DOHH2 (cell line): ENCODE results near the gene MPC2.

Experiments
- H3F3A ChIP-seq: fragments of 200-600 bp; sonication (generic), shearing (Covaris generic); 2 replicates; pipeline ENCODE4 v1.6.0; 2016; ENCODE audit warnings: antibody characterized with exemption, mild to moderate bottlenecking; ENCODE audit not compliant: control insufficient read depth, insufficient read depth
- H3K27ac ChIP-seq: fragments of 200-600 bp; sonication (generic); 2 replicates; pipeline ENCODE4 v1.5.1; 2014; ENCODE audit warnings: low read depth, mild to moderate bottlenecking, low read length, moderate library complexity
- H3K27me3 ChIP-seq: fragments of 200-600 bp; sonication (generic); 2 replicates; pipeline ENCODE4 v1.6.1; 2014; ENCODE audit warnings: mild to moderate bottlenecking, low read length, mixed read lengths; ENCODE audit not compliant: control insufficient read depth
- H3K36me3 ChIP-seq: fragments of 200-600 bp; sonication (generic); 2 replicates; pipeline ENCODE4 v1.6.1; 2014; ENCODE audit warnings: mild to moderate bottlenecking, low read length, moderate library complexity, mixed read lengths; ENCODE audit not compliant: control insufficient read depth
- H3K4me1 ChIP-seq: fragments of 200-600 bp; sonication (generic); 2 replicates; pipeline ENCODE4 v1.6.1; 2014; ENCODE audit warnings: mild to moderate bottlenecking, low read length, mixed read lengths; ENCODE audit not compliant: control insufficient read depth
- H3K4me2 ChIP-seq: fragments of 200-600 bp; sonication (generic); 2 replicates; pipeline ENCODE4 v1.6.0; 2014; ENCODE audit warnings: mild to moderate bottlenecking, low read length, moderate library complexity
- H3K4me3 ChIP-seq: fragments of 200-600 bp; sonication (generic); 2 replicates; pipeline ENCODE4 v1.5.1; 2014; ENCODE audit warnings: mild to moderate bottlenecking, low read length, mixed read lengths
- H3K79me2 ChIP-seq: fragments of 200-600 bp; sonication (generic); 2 replicates; pipeline ENCODE4 v1.6.1; 2014; ENCODE audit warnings: mild to moderate bottlenecking, low read length, mixed read lengths; ENCODE audit not compliant: control insufficient read depth
- H3K9me2 ChIP-seq: fragments of 200-600 bp; sonication (generic); replicated peaks from 2 replicates; pipeline ENCODE4 v1.6.1; 2014; ENCODE audit warnings: mild to moderate bottlenecking, low read length, mixed read lengths; ENCODE audit not compliant: control insufficient read depth
- H3K9me3 ChIP-seq: fragments of 200-600 bp; sonication (generic); 2 replicates; pipeline ENCODE4 v1.6.1; 2014; ENCODE audit warnings: antibody characterized with exemption, low read length, mixed read lengths; ENCODE audit not compliant: control insufficient read depth, insufficient read depth
- H4K20me1 ChIP-seq: fragments of 200-600 bp; sonication (generic); 2 replicates; pipeline ENCODE4 v1.6.0; 2014; ENCODE audit warnings: low read depth, mild to moderate bottlenecking, antibody characterized with exemption, low read length, moderate library complexity; ENCODE audit not compliant: control insufficient read depth, insufficient read depth
- CTCF ChIP-seq: fragments of 200-600 bp; sonication (generic); IDR thresholded peaks from one replicate; pipeline ENCODE4 v1.5.1; 2014; ENCODE audit warnings: antibody characterized with exemption, mild to moderate bottlenecking, low read depth, low read length; ENCODE audit not compliant: poor library complexity, severe bottlenecking
- EZH2phosphoT487 ChIP-seq: fragments of 200-600 bp; sonication (generic); IDR thresholded peaks from 2 replicates; pipeline ENCODE4 v1.6.1; 2017; ENCODE audit warnings: borderline replicate concordance, mild to moderate bottlenecking, antibody characterized with exemption, low read length, moderate library complexity, mixed read lengths

MPC2 gene

GRCh38 chr1:167881786-167882185 is 55.1 kb downstream of the MPC2 start:
- H3K4me1 ChIP-seq: no peaks in the 10 kb centered on the region
- no peaks in the 10 kb centered on the region for H3K9me3 ChIP-seq
- H3F3A ChIP-seq: no peaks in the 10 kb centered on the region
- H3K9me2 ChIP-seq: no peaks in the 10 kb centered on the region
- H3K79me2 ChIP-seq: no peaks in the 10 kb centered on the region
- H3K4me3 ChIP-seq: no peak overlapping the region
- no peak overlapping the region for H3K4me2 ChIP-seq
- no peaks in the 10 kb centered on the region for H3K36me3 ChIP-seq
- H4K20me1 ChIP-seq: no peaks in the 10 kb centered on the region
- H3K27me3 ChIP-seq: no peaks in the 10 kb centered on the region
- no peak for TF ChIP-seq CTCF
- no peak for TF ChIP-seq EZH2phosphoT487
- no peak overlapping the region for H3K27ac ChIP-seq

GRCh38 chr1:167881069-167881468 is 55.8 kb downstream of the MPC2 start:
- Histone ChIP-seq H3K4me1 (no peaks in the 10 kb centered on the region), H3K36me3 (no peaks in the 10 kb centered on the region), H3K9me2 (no peaks in the 10 kb centered on the region), H3K4me2 (no peak overlapping the region), H3K4me3 (no peak overlapping the region), H3K79me2 (no peaks in the 10 kb centered on the region), H3K9me3 (no peaks in the 10 kb centered on the region), H4K20me1 (no peaks in the 10 kb centered on the region), H3F3A (no peaks in the 10 kb centered on the region), H3K27ac (no peak overlapping the region), H3K27me3 (no peaks in the 10 kb centered on the region)
- TF ChIP-seq EZH2phosphoT487 (no peak), CTCF (no peak)

- Histone ChIP-seq H3K79me2 (no peaks in the 10 kb centered on the region), H3K4me3 (no peak overlapping the region), H3K9me3 (no peaks in the 10 kb centered on the region), H3F3A (no peaks in the 10 kb centered on the region), H3K4me1 (no peaks in the 10 kb centered on the region), H3K27ac (no peak overlapping the region), H3K9me2 (no peaks in the 10 kb centered on the region), H3K27me3 (no peaks in the 10 kb centered on the region), H3K4me2 (no peak overlapping the region), H4K20me1 (no peaks in the 10 kb centered on the region), H3K36me3 (no peaks in the 10 kb centered on the region)
- no peak for TF ChIP-seq CTCF
These were observed 56.3 kb downstream of the MPC2 start for GRCh38 chr1:167880580-167881021.

GRCh38 chr1:167879508-167879907 is 57.4 kb downstream of the MPC2 start:
- no peak overlapping the region for H3K4me2 ChIP-seq
- H3K4me3 ChIP-seq: no peak overlapping the region
- no peak overlapping the region for H3K27ac ChIP-seq
- H3K79me2 ChIP-seq: no peaks in the 10 kb centered on the region
- H3F3A ChIP-seq: no peaks in the 10 kb centered on the region
- no peaks in the 10 kb centered on the region for H3K4me1 ChIP-seq
- no peak for TF ChIP-seq EZH2phosphoT487
- TF ChIP-seq CTCF: no peak
- H3K36me3 ChIP-seq: no peaks in the 10 kb centered on the region
- no peaks in the 10 kb centered on the region for H4K20me1 ChIP-seq
- H3K27me3 ChIP-seq: no peaks in the 10 kb centered on the region
- no peaks in the 10 kb centered on the region for H3K9me3 ChIP-seq
- no peaks in the 10 kb centered on the region for H3K9me2 ChIP-seq
